Measurements from ENCODE around the gene APBB1.

DNA sequence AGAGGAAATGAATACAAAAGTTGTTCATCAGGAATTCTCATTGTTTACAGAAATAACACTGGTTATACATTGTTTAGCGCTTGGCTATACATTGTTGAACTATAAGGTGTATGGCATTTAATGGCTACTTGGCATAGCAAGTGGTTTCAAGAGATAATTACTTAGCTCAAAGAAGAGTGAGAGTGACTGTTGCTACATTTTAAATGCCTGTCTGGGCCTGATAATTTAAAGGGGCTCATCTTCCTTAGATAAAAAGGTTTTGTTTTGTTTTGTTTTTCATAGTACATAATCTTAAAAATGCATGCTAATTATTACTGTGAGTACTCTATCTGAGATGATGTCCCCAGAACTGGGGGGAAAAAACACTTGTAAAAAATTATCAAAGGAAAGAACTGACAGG lies 30.1 kb downstream of the APBB1 start:
- TF ChIP-seq, protein P1, sequence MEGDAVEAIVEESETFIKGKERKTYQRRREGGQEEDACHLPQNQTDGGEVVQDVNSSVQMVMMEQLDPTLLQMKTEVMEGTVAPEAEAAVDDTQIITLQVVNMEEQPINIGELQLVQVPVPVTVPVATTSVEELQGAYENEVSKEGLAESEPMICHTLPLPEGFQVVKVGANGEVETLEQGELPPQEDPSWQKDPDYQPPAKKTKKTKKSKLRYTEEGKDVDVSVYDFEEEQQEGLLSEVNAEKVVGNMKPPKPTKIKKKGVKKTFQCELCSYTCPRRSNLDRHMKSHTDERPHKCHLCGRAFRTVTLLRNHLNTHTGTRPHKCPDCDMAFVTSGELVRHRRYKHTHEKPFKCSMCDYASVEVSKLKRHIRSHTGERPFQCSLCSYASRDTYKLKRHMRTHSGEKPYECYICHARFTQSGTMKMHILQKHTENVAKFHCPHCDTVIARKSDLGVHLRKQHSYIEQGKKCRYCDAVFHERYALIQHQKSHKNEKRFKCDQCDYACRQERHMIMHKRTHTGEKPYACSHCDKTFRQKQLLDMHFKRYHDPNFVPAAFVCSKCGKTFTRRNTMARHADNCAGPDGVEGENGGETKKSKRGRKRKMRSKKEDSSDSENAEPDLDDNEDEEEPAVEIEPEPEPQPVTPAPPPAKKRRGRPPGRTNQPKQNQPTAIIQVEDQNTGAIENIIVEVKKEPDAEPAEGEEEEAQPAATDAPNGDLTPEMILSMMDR (conservative IDR thresholded peaks at IDR 0.05) = no peak
- TF ChIP-seq EZH2 (IDR thresholded peaks at IDR 0.05; ENCODE audit: low read depth) = no peak
